Skin of body (tissue), 2 donors: Measurements from ENCODE around the gene PDIA2. TPM values are rescaled to one million over a fixed set of nuclear protein-coding genes. Genes with fewer than 3 reads are reported as not detected.
"Not testable (repeated sequence)": the region's sequence is repeated elsewhere in the genome, so short reads cannot be mapped to it uniquely, and the experiment has no call there.

Source experiments
- DNase-seq: peaks from one replicate; lab custom pipeline; 2025; lab: John Stamatoyannopoulos, UW
- total RNA-seq: library from RNA; depleted of rRNA; stranded (reverse); fragments of >200 nt; gene quantifications from one replicate; pipeline ENCODE4 v1.2.3, GENCODE V29; 2014

The PDIA2 gene
- total RNA-seq, 1 donor from 2014 or later: 1.1 TPM

- no peak for DNase-seq
Measured at GRCh38 chr16:325375-326145, 42.6 kb downstream of the PDIA2 start.

- no peak for DNase-seq
Measured at GRCh38 chr16:330741-331140, 47.8 kb downstream of the PDIA2 start.

GRCh38 chr16:331181-331814 lies 48.3 kb downstream of the PDIA2 start:
- DNase-seq: not testable (repeated sequence)

GRCh38 chr16:333406-334094 lies 50.6 kb downstream of the PDIA2 start:
- no peak for DNase-seq

- DNase-seq: not testable (repeated sequence)
Measured at GRCh38 chr16:334164-334832, 51.3 kb downstream of the PDIA2 start.

- DNase-seq: not testable (repeated sequence)
Measured at GRCh38 chr16:334861-335632, 52.1 kb downstream of the PDIA2 start.

GRCh38 chr16:336269-336668 lies 53.3 kb downstream of the PDIA2 start:
- DNase-seq: no peak

Other genes starting within 250 kb of the PDIA2 start
- 3.7 TPM for gene POLR3K, start 229.6 kb upstream of the PDIA2 start, total RNA-seq
- gene SNRNP25, start 229.3 kb upstream of the PDIA2 start, total RNA-seq: 13.0 TPM
- 29.1 TPM for gene RHBDF1, start 210.5 kb upstream of the PDIA2 start, total RNA-seq
- 40.4 TPM for gene MPG, start 204.9 kb upstream of the PDIA2 start, total RNA-seq
- 12.5 TPM for gene NPRL3, start 144.5 kb upstream of the PDIA2 start, total RNA-seq
- gene HBZ, start 130.5 kb upstream of the PDIA2 start, total RNA-seq: 8.4 TPM
- gene HBM, start 117.2 kb upstream of the PDIA2 start, total RNA-seq: 89.5 TPM
- gene HBA2, start 110.3 kb upstream of the PDIA2 start, total RNA-seq: 7,549 TPM
- gene HBA1, start 106.5 kb upstream of the PDIA2 start, total RNA-seq: 3,010 TPM
- 2.2 TPM for gene HBQ1, start 102.7 kb upstream of the PDIA2 start, total RNA-seq
- gene LUC7L, start 53.7 kb upstream of the PDIA2 start, total RNA-seq: 71.7 TPM
- gene FAM234A, start 48.3 kb upstream of the PDIA2 start, total RNA-seq: 37.1 TPM
- gene RGS11, start 7.2 kb upstream of the PDIA2 start, total RNA-seq: 2.4 TPM
- gene ARHGDIG, start 2.6 kb upstream of the PDIA2 start, total RNA-seq: 0.99 TPM
- gene AXIN1, start 69.6 kb downstream of the PDIA2 start, total RNA-seq: 13.3 TPM
- 20.9 TPM for gene MRPL28, start 87.4 kb downstream of the PDIA2 start, total RNA-seq
- gene PGAP6, start 98.8 kb downstream of the PDIA2 start, total RNA-seq: 10.6 TPM
- gene NME4, start 114.0 kb downstream of the PDIA2 start, total RNA-seq: 26.4 TPM
- gene DECR2, start 118.7 kb downstream of the PDIA2 start, total RNA-seq: 7.2 TPM
- 17.2 TPM for gene RAB11FIP3, start 142.5 kb downstream of the PDIA2 start, total RNA-seq
- gene CAPN15, start 244.5 kb downstream of the PDIA2 start, total RNA-seq: 10.2 TPM